NCI-H146 (cell line): ENCODE data around the gene DXO.
A peak's percentile ranks its signal among the peaks of the same experiment; 100 is the strongest.
"Not testable (repeated sequence)": the region's sequence is repeated elsewhere in the genome, so short reads cannot be mapped to it uniquely, and the experiment has no call there.

Experiments
- DNase-seq: peaks from one replicate; lab custom pipeline; 2025; lab: John Stamatoyannopoulos, UW

DXO gene

GRCh38 chr6:31971993-31972708 lies at the start of gene DXO:
DXO (minus strand) TSS chr6:31972138; CDS start chr6:31971675, 463 bp downstream.
- peak; percentile 98 for DNase-seq

- not testable (repeated sequence) for DNase-seq
Observed at GRCh38 chr6:32014547-32014946, 42.6 kb upstream of the DXO start, which contains the start of gene C4B. C4B (plus strand) TSS chr6:32014795; CDS start chr6:32014846, 51 bp downstream.

- not testable (repeated sequence) for DNase-seq
Observed at GRCh38 chr6:32013738-32014137, 41.8 kb upstream of the DXO start.

- not testable (repeated sequence) for DNase-seq
Observed at GRCh38 chr6:32012941-32013617, 41.1 kb upstream of the DXO start.

GRCh38 chr6:32010856-32011530 lies 39.1 kb upstream of the DXO start:
- not testable (repeated sequence) for DNase-seq

- not testable (repeated sequence) for DNase-seq
Observed at GRCh38 chr6:32009537-32009936, 37.6 kb upstream of the DXO start.

- DNase-seq = not testable (repeated sequence)
Observed at GRCh38 chr6:32008616-32009015, 36.7 kb upstream of the DXO start.

- DNase-seq = not testable (repeated sequence)
Observed at GRCh38 chr6:32008037-32008436, 36.1 kb upstream of the DXO start.

DNA sequence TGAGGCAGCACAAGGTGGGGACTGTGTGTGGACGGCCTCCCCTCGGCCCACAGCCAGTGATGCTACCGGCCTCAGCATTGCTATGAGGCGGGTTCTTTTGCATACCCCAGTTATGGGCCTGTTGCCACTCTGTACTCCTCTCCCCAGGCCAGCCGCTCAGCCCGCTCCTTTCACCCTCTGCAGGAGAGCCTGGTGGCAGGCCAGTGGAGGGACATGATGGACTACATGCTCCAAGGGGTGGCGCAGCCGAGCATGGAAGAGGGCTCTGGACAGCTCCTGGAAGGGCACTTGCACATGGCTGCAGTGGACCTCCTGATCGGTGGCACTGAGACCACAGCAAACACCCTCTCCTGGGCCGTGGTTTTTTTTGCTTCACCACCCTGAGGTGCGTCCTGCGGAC lies 35.1 kb upstream of the DXO start:
- not testable (repeated sequence) for DNase-seq

- not testable (repeated sequence) for DNase-seq
Observed at GRCh38 chr6:32005991-32006529, 34.1 kb upstream of the DXO start.

DNA sequence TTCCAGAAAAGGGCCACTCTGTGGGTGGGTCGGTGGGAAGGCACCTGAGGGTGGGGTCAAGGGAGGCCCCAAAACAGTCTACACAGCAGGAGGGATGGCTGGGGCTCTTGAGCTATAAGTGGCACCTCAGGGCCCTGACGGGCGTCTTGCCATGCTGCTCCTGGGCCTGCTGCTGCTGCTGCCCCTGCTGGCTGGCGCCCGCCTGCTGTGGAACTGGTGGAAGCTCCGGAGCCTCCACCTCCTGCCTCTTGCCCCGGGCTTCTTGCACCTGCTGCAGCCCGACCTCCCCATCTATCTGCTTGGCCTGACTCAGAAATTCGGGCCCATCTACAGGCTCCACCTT lies 33.6 kb upstream of the DXO start:
- DNase-seq = not testable (repeated sequence)

GRCh38 chr6:32004864-32005537 lies 33.1 kb upstream of the DXO start:
- peak; percentile 31 for DNase-seq

DNA sequence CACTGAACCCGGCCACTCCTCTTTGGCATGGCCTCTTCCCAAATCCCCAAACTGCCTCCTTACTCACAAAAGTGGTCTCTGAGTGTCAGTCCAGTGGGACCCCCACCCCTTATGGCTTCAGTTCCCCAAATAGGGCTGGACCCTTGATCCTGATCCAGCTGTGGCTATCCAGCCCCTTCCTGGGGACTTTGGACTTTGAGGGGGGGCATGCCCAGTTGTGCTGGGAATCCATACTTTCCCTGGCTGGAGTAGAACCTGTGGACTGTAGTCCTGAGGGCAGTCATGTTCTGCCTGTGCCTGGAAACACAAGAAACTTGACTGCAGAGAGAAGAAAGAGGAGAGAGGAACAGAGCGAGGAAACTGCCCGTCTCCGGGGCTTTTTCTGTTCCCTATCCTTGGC lies 32.5 kb upstream of the DXO start:
- DNase-seq = not testable (repeated sequence)

- DNase-seq = not testable (repeated sequence)
Observed at GRCh38 chr6:32003301-32003700, 31.4 kb upstream of the DXO start.

- not testable (repeated sequence) for DNase-seq
Observed at GRCh38 chr6:32002546-32003268, 30.8 kb upstream of the DXO start.

DNA sequence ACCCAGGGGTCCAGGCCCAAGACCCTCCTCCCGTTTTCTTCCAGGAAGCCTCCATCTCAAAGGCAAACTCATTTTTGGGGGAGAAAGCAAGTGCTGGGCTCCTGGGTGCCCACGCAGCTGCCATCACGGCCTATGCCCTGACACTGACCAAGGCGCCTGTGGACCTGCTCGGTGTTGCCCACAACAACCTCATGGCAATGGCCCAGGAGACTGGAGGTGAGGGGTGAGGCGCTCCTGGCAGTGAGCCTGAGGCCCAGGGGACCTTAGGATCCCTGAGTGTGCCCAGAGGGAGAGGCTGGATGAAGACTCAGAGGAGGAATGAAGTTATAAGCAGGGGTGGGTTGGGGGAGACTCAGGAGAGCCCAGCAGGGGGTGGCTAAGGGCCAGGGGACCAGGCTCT lies 24.4 kb upstream of the DXO start:
- DNase-seq = not testable (repeated sequence)

DNA sequence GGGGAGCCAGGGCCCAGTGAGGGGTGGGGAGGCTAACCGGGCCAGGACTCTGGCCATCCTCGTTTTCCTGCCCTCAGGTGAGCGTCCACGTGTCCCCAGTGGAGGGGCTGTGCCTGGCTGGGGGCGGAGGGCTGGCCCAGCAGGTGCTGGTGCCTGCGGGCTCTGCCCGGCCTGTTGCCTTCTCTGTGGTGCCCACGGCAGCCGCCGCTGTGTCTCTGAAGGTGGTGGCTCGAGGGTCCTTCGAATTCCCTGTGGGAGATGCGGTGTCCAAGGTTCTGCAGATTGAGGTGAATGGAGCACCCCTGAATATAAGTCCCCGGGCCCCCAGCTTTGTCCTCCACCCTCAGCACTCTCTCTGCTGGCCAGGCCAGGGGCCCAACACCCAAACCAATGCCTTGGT lies 22.5 kb upstream of the DXO start:
- DNase-seq = not testable (repeated sequence)

- not testable (repeated sequence) for DNase-seq
Observed at GRCh38 chr6:31989363-31989762, 17.4 kb upstream of the DXO start.

DNA sequence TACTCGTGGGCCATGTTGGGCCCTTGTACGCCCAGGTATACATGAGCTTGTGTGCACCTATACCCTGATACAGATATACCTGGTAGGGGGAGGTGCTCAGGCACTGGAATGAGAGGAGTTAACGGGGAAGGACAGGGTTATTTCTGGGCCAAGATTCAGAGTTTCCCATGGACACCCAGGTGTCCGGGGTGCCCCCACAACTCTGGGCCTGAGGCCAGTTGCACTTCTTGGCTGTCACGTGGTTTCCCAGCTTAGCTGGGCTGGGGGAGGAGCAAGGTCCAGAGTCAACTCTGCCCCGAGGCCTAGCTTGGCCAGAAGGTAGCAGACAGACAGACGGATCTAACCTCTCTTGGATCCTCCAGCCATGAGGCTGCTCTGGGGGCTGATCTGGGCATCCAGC lies 9.8 kb upstream of the DXO start, which contains the start of gene C4A:
C4A (plus strand) TSS at position 314 of the 400 bp plus-strand sequence; CDS start at position 365, 51 bp downstream.
- DNase-seq = not testable (repeated sequence)

GRCh38 chr6:31980998-31981397 lies 9.1 kb upstream of the DXO start:
- DNase-seq = not testable (repeated sequence)
